GM18526 (cell line): ENCODE data around the gene GCLC.

ENCODE experiments used
- POLR2A ChIP-seq: IDR thresholded peaks from 3 replicates; pipeline ENCODE4 v1.6.1; 2011; ENCODE audit not compliant: insufficient read length; ENCODE audit errors: extremely low read depth

The GCLC gene

DNA sequence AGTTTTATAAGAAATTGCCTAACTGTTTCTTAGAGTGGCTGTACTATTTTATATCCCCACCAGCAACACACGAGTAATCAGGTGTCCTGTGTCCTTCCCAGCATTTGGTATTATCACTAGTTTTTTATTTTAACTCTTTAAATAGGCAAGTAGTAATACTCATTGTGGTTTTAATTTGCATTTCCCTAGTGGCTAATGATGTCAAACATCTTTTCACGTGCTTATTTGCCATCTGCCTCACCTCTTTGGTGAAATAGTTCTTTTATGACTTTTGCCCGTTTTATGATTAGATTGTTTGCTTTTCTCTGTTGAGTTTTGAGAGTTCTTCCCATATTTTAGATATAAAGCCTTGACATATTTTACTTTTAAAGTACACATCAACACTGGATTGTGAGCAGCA, 57.8 kb downstream of the GCLC start:
- TF ChIP-seq POLR2A = no peak

DNA sequence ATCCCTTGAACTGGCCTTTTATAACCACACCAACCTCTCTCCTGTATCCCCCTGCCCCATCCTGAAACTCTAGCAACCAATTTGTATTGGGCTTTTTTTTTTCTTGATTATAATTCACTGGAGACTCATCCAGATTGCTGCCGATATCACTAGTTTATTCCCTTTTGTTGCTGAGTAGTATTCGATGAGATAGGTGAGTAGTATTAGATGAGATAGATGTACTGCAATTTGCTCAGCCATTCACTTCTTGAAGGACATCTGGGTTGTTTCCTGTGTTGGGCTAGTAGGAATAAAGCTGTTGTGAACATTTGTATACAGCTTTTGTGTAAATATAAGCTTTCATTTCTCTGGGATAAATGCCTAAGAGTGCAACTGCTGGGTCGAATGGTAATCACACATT, 58.2 kb downstream of the GCLC start:
- no peak for TF ChIP-seq POLR2A

DNA sequence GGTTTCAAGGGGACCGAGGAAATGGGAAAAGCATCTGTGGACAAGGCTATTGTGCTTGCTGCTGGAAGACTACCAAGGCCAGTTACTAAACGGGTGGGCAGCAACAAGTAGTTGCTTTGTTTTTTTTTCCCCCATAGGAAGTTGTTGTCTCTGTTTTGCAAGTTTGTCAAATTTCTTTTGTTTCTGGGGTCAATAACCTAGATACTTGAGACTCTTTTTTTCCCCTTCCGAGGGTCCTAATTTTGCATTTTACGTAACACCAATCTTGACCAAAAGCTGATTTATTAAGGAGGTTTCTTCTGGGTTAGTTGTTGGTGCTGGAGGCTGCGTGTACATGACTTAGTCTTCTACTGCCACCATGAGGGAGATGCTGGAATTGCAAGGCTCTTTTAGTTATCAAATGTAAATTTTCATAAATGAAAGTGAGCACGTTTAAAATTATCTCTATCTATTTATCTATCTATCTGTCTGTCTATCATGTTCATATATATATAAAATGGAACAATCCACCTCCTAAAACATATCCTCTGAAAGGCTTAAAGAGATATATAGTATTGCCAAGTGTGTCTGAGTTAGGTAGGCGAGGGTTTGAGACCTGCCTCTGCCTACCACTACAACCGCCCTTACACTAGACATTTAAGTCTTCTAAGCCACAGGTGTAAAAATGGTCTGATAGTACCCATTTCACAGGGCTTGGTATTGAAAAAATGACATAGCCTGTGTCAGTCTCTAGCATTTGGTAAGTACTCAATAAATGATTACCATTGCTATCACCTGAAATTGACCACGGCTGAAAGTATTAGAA, 60.2 kb downstream of the GCLC start:
- no peak for TF ChIP-seq POLR2A

DNA sequence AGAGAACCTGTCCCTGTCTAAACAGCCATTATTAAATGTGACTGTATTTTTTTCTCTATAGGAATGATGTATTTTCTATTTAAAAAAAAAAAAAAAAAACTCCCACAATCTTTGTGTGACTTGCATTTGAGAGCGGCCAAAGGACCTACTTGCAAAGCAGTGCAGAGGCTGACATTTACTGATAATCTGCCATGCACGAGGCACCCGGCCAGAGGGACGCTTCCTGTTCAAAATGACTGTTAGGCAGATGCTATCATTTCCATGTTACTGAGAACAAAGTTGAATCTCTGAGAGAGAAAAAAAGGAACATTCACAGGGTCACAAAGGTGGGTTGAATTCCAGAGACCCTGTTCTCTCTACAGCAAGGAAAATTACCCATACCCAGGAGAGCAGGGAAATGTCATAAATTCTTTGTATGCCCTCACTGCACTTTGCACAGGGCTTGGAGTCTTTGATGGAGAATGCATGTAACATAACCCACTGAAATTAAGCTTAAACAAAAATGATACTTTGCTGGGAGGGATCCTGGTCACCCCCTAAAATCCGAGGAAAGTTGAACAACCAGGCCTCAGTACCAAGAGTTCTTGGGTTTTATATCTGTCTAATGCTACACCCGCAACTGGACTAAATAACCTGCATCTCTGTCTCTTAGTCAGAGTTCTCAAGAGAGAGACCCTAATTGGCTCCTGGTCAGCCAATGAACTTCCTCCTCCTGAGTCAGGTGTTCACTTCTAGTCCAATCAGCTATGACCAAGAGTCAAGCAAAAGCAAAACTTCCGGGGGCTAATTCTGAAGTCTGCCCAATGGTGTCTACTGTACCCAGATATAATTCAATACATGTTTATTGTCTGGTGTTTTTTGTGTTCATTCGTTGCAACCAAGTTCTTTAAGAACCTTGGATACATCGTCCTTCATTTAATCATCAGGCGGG, 61.2 kb downstream of the GCLC start:
- TF ChIP-seq POLR2A = no peak

DNA sequence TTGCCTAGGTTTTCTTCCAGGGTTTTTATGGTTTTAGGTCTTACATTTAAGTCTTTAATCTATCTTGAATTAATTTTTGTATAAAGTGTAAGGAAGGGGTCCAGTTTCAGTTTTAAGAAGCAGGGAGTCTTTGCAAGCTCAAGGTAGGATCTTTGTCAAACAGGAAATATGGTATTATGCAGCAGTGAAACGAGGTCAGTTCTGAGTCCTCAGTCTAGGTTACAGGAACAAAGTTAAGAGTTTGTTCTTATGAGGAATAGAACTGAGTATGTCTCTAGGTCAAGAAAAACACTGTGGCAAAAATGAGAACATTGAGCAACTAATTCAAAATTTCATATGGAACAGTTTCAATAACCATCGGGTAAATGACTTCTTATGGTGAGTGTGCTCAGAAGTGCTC, 63.6 kb downstream of the GCLC start:
- TF ChIP-seq POLR2A = no peak

DNA sequence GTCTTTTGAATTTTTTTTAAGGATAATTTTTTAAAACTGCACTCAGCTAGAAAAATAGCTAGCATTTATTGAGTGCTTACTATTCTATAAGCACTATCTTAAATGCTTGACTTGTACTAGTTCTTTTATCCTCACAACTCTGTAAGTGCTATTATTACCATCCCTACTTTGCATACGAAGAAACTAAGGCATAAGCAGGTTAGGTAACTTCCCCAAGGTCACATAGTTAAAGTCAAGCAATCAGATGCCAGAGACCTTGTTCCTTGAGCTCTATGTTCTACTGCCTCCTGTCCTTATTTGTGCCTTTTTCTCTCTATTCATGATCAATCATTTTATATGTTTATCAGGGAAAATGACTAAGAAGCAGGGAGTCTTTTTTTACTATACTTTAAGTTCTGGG, 65.0 kb downstream of the GCLC start:
- no peak for TF ChIP-seq POLR2A

DNA sequence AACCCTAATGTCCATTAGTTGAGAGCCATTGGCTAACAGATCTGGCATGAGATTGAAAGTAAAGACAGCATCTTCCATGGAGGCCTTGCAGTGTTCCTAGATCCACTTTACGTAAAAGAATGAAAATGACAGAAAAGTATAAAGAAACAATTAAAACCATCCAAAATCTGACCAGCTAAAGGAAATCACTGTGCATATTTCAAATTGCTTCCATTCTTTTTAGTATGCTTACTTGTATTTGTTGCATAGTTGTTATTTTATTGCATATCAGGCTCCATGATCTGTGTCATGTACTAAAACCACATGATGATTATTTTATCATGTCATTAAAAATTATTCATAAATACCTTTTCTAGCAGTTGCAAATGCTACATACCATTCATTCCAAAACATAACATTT, 67.9 kb downstream of the GCLC start:
- TF ChIP-seq POLR2A = no peak

DNA sequence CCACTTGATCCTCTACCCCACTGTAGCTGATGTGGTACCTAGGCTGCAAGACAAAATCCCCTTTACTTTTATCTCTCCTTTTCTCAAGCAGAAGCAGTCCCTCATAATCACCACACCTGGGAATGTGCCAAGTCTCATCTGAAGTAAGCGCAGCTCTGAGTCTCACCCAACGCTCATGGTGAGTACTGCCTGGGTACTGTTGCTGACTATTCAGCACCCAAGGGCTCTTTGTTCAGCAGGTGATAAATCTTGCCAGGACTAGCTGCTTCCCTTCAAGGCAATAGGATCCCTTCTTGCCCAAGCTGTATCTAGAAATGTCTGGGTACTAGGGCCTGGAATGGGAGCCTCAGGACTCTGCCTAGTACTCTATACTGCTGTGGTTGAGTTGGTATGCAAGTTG, 70.9 kb downstream of the GCLC start:
- TF ChIP-seq POLR2A = no peak

DNA sequence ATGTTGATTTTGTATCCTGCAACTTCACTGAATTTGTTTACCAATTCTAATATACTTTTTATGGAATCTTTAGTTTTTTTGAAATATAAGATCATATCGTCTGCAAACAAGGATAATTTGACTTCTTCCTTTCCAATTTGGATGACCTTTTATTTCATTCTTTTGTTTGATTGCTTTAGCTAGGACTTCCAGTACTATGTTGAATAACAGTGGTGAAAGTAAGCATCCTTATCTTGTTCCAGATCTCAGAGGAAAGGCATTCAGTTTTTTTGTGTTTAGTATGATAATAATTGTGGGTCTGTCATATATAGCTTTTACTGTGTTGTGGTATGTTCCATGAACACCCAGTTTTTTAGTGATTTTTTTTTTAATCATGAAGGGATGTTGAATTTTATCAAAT, 75.7 kb downstream of the GCLC start:
- TF ChIP-seq POLR2A = no peak

DNA sequence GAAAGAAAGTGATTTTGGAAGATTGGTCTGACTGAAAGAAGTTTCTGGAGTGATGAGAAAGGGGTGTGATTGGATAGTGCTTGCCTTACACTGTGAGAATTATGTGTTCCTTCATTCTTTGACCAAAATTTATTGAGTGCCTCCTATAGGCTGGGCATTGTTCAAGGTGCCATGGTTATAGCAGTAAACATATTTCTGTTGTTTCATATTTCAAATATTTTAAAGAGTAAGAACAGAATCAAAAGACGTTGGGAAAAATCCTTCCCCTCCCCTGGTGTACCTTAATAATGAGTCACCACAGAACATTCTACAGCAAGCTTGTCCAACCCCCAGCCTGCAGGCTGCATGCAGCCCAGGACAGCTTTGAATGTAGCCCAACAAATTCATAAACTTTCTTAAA, 78.6 kb downstream of the GCLC start:
- TF ChIP-seq POLR2A = no peak

DNA sequence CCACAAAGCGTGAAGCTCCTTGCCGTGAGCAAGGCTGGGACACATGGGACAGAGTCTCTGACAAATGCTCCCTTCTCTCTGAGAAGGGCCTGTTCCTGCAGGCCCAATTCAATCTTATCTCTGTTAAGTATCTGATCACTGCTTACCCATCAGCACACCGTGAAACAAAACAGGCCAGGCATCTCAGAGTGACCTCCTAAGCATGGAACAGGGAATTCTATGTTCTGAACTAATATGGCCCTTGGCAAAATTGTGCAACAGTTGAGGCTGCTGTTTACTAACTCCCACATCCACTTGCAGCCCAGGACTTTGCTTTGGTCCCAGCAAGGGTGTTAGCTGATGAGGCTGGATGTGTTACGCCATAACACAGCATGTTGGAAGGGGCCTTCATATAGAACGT, 79.2 kb downstream of the GCLC start:
- no peak for TF ChIP-seq POLR2A

DNA sequence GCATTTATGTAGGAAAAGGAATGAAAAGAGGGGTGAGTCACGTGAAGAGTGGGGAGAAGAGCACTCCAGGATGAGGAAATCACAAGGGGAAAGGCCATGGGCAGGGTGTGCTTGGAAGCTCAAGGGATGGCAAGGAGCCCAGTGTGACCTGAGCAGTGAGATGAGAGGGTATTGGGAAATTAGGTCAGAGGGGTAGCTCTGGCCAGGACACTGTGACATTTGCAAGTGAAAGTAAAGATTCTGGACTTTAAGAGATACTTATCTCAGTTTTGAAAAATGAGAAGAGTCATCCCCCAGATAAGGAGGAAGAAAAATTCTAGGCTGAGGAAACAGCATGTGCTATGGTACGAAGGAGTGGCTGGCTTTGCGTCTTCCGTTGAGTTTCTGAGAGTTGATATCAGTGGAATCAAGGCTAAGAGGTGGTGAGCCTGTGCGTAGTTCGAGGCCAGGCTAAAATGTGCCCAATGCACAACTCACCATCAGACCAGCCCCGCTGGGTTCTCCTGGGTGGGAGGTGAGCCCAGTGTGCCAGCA, 79.9 kb downstream of the GCLC start:
- TF ChIP-seq POLR2A = no peak

DNA sequence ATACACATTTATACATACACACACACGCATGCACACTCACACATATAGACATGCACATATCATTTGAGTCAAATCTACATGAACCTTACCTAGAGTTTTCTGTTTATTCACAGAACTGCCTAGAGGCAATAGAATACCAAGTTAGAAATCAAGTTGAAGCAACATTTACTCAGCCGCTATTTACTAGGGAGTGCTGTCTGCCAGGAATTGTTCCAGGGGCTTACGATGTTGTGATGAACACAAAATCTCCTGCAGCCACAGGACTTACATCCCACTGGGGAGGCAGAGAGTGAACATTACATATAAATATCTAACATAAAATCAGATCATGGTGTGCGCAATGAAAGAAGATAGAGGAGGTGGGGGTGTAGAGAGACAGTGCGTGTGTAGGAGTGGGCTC, 80.4 kb downstream of the GCLC start:
- no peak for TF ChIP-seq POLR2A

DNA sequence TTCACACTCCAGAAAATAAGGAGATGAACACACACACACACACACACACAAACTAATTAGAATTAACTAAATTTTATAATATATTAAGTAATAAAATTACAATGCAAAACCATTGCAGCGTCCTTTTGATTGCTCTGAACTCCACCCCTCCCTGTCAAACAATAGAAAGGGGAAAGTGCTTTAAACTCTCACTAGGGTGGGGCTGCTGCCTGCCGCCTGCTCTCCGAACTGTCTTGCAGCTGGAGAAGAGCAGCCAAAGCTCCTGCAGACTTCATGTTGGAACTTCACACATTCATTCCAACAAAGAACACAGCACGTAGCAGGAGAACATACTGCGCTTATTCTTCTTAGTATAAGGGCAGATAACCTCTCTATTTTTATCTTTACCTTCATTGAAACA, 83.2 kb downstream of the GCLC start:
- TF ChIP-seq POLR2A = no peak

DNA sequence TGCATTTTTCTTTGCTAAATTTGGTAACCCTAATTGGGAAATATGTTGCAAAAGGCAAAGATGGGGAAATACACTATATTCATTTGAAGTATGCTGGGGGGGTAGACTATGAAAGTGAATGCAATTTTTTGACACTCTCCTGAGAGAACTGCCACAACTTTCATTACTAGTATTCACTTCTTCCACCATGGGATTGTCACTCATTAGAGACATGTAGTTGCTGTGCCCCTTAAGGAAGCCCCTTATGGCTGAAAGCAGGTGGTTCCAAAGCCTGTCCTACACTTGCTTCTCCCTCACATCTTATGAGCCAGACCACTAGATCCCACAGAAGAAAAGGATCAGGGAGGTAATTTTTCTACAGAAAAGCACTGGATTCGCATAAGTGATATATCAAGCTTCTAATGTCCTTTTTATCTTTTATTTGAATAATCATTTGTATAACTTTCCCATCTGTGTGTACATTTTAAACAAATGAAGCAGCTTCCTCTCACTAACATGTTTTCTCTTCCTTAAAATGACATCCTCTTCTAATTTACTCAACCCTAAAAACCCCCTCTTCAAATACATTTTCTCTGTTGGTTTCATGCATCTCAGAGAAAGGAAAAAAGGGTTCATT, 83.8 kb downstream of the GCLC start:
- no peak for TF ChIP-seq POLR2A
